ENCODE measurements around the gene MX2. TPM values are rescaled to one million over a fixed set of nuclear protein-coding genes. Genes with fewer than 3 reads are reported as not detected.
"Not testable (repeated sequence)": the region's sequence is repeated elsewhere in the genome, so short reads cannot be mapped to it uniquely, and the experiment has no call there.

Gene MX2
- total and polyA plus RNA-seq, 2 of the 4 experiments (the other 2 are of a cell fraction), result 0.53 to 0.54 TPM

GRCh38 chr21:41313285-41314164 lies 48.3 kb upstream of the MX2 start:
- H3K9ac ChIP-seq (ENCODE audit: low read depth, low read length); H2BK5ac ChIP-seq (ENCODE audit: low read depth, low read length, poor library complexity, severe bottlenecking); H2AK9ac ChIP-seq (replicated peaks; ENCODE audit: low read depth, low read length, poor library complexity); H3K23ac ChIP-seq (ENCODE audit: low read depth, low read length); H3K14ac ChIP-seq (replicated peaks; ENCODE audit: low read depth, low read length); POLR2A ChIA-PET (ENCODE audit: unreplicated experiment); H3K9me1 ChIP-seq (ENCODE audit: insufficient read depth, low read length); H3K27ac ChIP-seq (ENCODE audit: insufficient read depth, low read length); H3K4me1 ChIP-seq (ENCODE audit: control insufficient read depth, insufficient read depth, low read length); H3K36me3 ChIP-seq (ENCODE audit: control insufficient read depth, insufficient read depth, low read length); ATAC-seq (ENCODE audit: low read depth); CTCF ChIA-PET; H3K56ac ChIP-seq (ENCODE audit: extremely low read depth, insufficient read depth, low read length); H2BK20ac ChIP-seq (ENCODE audit: low read depth, low read length); H2AK5ac ChIP-seq (ENCODE audit: low read depth, low read length); H3K9me3 ChIP-seq (ENCODE audit: control insufficient read depth, insufficient read depth, low read length); H3K18ac ChIP-seq (ENCODE audit: low read depth, low read length); H4K8ac ChIP-seq (ENCODE audit: low read depth in 2 of 2, low read length in 2 of 2); H4K91ac ChIP-seq (ENCODE audit: insufficient read depth, low read depth, low read length); H2BK120ac ChIP-seq (ENCODE audit: low read depth, low read length); H2BK15ac ChIP-seq (ENCODE audit: low read depth, low read length); dilution Hi-C loops (cut with HindIII; ENCODE audit: low sequenced_read_pairs, unreplicated experiment); BruUV-seq (replicated peaks); in situ Hi-C loops (cut with MboI; ENCODE audit: low sequenced_read_pairs); intact Hi-C loops (cut with micrococcal nuclease); H4K5ac ChIP-seq (ENCODE audit: low read depth, low read length); H3K4me3 ChIP-seq (ENCODE audit: insufficient read depth, low read depth, low read length); H3K4ac ChIP-seq (ENCODE audit: low read depth, low read length); H3K79me1 ChIP-seq (ENCODE audit: low read depth in 1 of 2, low read length in 2 of 2); H4K20me1 ChIP-seq (ENCODE audit: insufficient read depth, low read length); H3K4me2 ChIP-seq (ENCODE audit: low read depth, low read length); H2AFZ ChIP-seq (replicated peaks; ENCODE audit: low read length, poor library complexity); DNase-seq: not testable (repeated sequence)
- H3K27me3 ChIP-seq (ENCODE audit: control insufficient read depth, insufficient read depth, low read length), result peaks cover 28% of the 10 kb centered on the region
- WGBS, 2 experiments (ENCODE audit: extremely low coverage in 2 of 2, insufficient read length in 1 of 2), result 67% methylated on average over 1 of the region's 8 CpGs; no CpG with 5 or more reads in 1 of the 2 experiments
